HFF-Myc (cell line): ENCODE measurements around the gene TLL1.

Source experiments
- DNase-seq: peaks from one replicate; pipeline ENCODE4 v3.0.0-alpha.2; 2011; ENCODE audit warnings: low read depth; ENCODE audit errors: extremely low read depth
- H3K4me3 ChIP-seq: replicated peaks from 2 replicates; pipeline ENCODE4 v1.5.1; 2011; ENCODE audit warnings: low read depth, mild to moderate bottlenecking, control low read depth, low read length
- CTCF ChIP-seq: IDR thresholded peaks from 2 replicates; pipeline ENCODE4 v1.5.1; 2012; ENCODE audit warnings: mild to moderate bottlenecking, low read depth, low read length, control low read depth; ENCODE audit errors: missing control alignments

The TLL1 gene

GRCh38 chr4:165931741-165932140 lies 58.7 kb downstream of the TLL1 start:
- no peak overlapping the region for H3K4me3 ChIP-seq
- no peak for TF ChIP-seq CTCF
- DNase-seq, result no peak

DNA sequence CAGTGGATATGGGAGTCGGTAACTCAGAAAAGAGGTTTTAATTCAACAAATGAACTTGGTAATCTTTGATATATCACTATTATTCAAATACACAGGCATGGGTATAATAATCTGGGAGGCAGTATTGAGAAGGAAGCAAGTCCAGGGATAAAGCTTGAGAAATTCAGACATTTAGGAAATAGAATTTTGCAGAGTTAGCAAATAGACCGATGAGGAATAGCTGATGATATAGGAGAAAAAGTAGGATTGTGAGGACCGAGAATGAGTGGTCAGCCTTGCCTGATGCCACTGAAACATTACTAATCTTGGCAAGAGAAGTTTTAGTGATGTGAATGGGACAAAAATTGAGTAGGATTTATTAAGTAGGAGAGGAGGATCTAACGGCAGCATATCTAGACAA lies 71.9 kb downstream of the TLL1 start:
- no peak for DNase-seq
- no peak overlapping the region for H3K4me3 ChIP-seq
- no peak for TF ChIP-seq CTCF

DNA sequence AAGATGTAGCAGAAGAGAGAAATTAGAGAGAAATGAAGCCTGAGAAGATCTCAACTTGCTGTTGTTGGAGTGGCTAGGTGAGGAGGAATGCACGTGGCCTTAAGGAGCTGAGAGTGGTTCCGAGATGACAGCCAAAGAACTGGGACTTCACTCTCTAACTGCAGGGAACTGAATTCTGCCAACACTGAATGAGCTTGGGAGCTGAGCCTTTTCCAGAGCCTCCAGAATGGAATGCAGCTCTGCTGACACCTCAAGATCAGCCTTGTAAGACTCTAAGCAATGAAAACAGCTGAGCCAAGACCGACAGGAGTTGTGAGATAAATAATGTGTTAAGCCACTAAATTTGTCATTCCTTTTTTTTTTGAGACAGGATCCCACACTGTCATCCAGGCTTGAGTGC lies 73.0 kb downstream of the TLL1 start:
- no peak for TF ChIP-seq CTCF
- no peak for DNase-seq
- H3K4me3 ChIP-seq, result no peak overlapping the region

DNA sequence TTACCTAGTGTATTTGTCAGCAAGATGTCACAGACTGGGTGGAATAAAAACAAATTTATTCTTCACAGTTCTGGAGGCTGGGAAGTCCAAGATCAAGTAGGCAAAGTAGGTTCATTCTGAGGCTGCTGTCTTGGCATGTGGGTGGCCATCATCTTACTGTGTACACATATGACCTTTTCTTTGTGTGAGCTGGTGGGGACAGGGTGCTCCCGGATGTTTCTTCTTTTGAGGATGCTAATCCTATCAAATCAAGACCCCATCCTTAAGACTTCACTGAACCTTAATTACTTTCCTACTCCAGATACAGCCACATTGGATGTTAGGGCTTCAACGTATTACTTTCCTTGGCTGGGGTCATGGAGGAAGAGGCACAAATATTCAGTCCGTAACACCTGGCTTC lies 74.0 kb downstream of the TLL1 start:
- no peak overlapping the region for H3K4me3 ChIP-seq
- TF ChIP-seq CTCF, result no peak
- no peak for DNase-seq

DNA sequence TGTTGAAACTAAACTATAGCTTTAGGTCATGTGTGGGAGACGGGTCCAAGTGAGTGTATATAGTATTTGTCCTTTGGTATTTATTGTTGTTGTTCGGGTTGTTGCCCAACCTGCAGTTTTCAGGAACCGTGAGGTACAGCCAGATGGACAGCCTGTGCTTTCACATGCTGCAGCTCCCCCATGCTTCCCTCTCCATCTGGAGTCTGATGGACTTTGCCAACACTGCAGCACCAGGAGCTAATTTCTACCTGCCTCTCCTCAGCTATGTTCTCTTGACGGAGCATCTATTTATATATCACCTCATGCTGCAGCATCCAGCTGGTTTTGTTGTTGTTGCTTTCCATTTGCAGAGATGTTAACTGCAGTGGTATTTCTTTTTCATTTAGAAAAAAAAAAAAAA lies 80.1 kb downstream of the TLL1 start:
- DNase-seq, result no peak
- H3K4me3 ChIP-seq, result no peak overlapping the region
- TF ChIP-seq CTCF, result no peak

- no peak for DNase-seq
- no peak for TF ChIP-seq CTCF
- H3K4me3 ChIP-seq, result no peak overlapping the region
Observed at GRCh38 chr4:165963621-165964020, 90.6 kb downstream of the TLL1 start.

GRCh38 chr4:165964591-165964990 lies 91.6 kb downstream of the TLL1 start:
- DNase-seq, result no peak
- H3K4me3 ChIP-seq, result no peak overlapping the region
- TF ChIP-seq CTCF, result no peak
